Melanocyte of skin (primary cell): ENCODE data around the gene RNF44. TPM values are rescaled to one million over a fixed set of nuclear protein-coding genes. Genes with fewer than 3 reads are reported as not detected.

ENCODE experiments used
- small RNA-seq, 2 donors: library from RNA; depleted of rRNA; stranded (forward); fragments of <200 nt; gene quantifications; one replicate each; pipeline ENCODE3, GENCODE V24; 2012
- total RNA-seq, 2 donors: library from RNA; depleted of rRNA; stranded (reverse); fragments of >200 nt; gene quantifications; 2 replicates each; pipeline ENCODE4 v1.2.3, GENCODE V29; 2012

RNF44 gene
- total RNA-seq = 1 to 10 TPM; 4.3 to 5.9 TPM

DNA sequence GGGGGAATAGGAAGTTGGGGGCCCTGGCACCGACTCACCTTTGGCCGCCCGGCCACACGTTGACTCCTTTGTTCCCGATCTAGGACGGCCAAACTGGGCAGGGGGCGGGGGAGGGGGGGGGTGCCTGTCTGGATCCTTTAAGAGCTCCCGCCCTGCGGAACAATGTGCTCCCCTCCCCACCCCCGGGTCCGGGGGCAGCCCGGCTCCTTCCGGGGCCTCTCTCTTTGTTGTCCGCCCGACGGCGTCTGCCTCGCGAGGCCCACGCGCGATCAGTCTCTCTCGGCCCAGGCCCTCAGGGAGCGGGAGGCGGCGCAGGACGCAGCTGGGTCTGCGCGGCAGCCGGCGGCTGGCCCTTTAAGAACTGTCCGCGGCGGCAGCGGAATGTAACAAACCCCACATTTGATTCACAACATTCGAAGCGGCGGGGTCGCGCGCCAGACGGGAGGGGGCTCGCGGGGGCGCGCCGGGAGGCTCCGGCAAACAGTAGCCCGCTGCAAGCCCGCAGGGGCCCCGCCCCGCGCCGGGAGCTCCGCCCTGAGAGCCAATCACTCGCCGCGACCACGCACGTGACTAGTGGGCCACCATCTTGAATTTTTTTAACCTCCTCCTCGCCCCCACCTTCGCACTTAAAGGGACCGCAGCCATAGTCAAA is at the start of gene RNF44:
Gene RNF44, minus strand, starts transcription at position 501 of the 652 bp plus-strand sequence. CDS start 4,930 bp downstream, outside the sequence.

DNA sequence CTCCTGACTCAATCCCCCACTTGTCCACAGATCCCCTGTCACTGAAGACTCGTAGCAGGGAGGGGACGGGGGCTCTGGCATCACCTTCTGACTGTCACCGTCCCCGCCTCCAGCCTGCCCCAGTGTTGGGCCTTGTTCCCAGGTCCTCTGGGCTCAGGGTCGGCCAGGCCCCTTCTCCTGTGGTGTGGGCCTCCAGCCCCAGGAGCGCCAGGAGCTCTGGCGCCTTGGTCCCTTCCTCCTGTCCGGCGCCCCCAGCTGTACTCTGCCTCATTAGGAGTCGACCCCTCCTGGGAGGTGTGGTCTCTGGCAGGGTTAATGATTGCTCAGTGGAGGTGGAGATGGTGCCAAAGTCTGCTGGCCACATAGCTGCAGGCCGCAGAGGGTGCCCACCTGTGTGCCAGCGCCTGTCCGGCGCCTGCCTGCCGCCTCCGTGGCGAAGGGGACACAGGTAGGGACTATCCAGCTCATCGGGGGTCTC is 11.8 kb upstream of the RNF44 start, which contains the start of gene CDHR2:
Gene CDHR2, plus strand, starts transcription at position 376 of the 478 bp plus-strand sequence. CDS start 16,011 bp downstream, outside the sequence.

Small RNAs within 50 kb of the gene (small RNA-seq; reads per million reads assigned to genes)
- 0 reads per million in 2 donors for gene RF00019
- gene RN7SL684P = 0 to 0.26 reads per million in 2 donors

Other genes starting within 250 kb of the RNF44 start
- 10 to 100 TPM; 52.7 to 67.3 TPM for gene KIAA1191, start 175.6 kb downstream of the RNF44 start, total RNA-seq
- 1 to 10 TPM; 7.7 to 7.9 TPM for gene ARL10, start 171.9 kb downstream of the RNF44 start, total RNA-seq
- gene NOP16, start 148.8 kb downstream of the RNF44 start, total RNA-seq = 10 to 100 TPM; 10.3 to 27.6 TPM
- gene HIGD2A, start 148.7 kb downstream of the RNF44 start, total RNA-seq = 10 to 100 TPM; 51.6 to 53.0 TPM
- gene CLTB, start 120.9 kb downstream of the RNF44 start, total RNA-seq = 10 to 100 TPM; 63.3 to 68.6 TPM
- gene FAF2, start 89.0 kb downstream of the RNF44 start, total RNA-seq = 10 to 100 TPM; 33.4 to 49.6 TPM
- not detected for gene CDHR2, start 11.9 kb upstream of the RNF44 start, total RNA-seq
- 10 to 100 TPM; 11.4 to 14.3 TPM for gene GPRIN1, start 72.8 kb upstream of the RNF44 start, total RNA-seq
- gene SNCB, start 93.1 kb upstream of the RNF44 start, total RNA-seq = under 1 TPM; 0.34 to 0.67 TPM
- gene EIF4E1B, start 93.3 kb upstream of the RNF44 start, total RNA-seq = not detected
- 10 to 100 TPM; 36.0 to 38.2 TPM for gene TSPAN17, start 110.1 kb upstream of the RNF44 start, total RNA-seq